HL-60 (cell line): ENCODE measurements around the gene FILIP1L.

Experiments used
- POLR2AphosphoS5 ChIP-seq: IDR thresholded peaks from 2 replicates; pipeline ENCODE4 v1.6.1; 2012; ENCODE audit warnings: low read depth
- SPI1 ChIP-seq: IDR thresholded peaks from 2 replicates; pipeline ENCODE4 v1.6.1; 2012; ENCODE audit warnings: low read depth, mild to moderate bottlenecking, borderline replicate concordance
- TF ChIP-seq, protein P1 (sequence below): IDR thresholded peaks from one replicate; pipeline ENCODE4 v1.5.1; 2011; ENCODE audit warnings: low read length, control low read depth, inconsistent platforms; ENCODE audit not compliant: insufficient read depth
- TF ChIP-seq, protein P2 (sequence below): IDR thresholded peaks from 2 replicates; pipeline ENCODE4 v1.6.1; 2012; ENCODE audit warnings: low read depth; ENCODE audit not compliant: insufficient replicate concordance

DNA sequence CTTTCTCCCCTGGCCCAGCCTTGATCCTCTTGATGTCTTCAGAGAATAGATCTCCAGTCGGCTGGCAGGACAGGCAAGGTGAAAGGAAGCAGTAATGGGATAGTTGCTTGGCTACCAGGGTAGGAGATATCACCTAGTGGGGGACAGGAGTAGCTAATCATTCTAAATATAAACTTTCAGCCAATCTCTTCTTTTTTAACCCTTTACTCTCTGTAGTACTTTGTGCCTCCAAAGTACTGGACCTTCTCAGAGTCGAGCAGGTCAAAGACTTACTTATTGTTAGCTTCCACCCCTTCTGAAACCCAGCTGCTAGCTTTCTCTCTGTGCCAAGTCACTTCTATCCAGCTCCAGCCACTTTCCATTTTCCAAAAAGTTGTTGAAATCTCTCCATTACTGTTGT is 43.4 kb upstream of the FILIP1L start:
- TF ChIP-seq, protein P1, sequence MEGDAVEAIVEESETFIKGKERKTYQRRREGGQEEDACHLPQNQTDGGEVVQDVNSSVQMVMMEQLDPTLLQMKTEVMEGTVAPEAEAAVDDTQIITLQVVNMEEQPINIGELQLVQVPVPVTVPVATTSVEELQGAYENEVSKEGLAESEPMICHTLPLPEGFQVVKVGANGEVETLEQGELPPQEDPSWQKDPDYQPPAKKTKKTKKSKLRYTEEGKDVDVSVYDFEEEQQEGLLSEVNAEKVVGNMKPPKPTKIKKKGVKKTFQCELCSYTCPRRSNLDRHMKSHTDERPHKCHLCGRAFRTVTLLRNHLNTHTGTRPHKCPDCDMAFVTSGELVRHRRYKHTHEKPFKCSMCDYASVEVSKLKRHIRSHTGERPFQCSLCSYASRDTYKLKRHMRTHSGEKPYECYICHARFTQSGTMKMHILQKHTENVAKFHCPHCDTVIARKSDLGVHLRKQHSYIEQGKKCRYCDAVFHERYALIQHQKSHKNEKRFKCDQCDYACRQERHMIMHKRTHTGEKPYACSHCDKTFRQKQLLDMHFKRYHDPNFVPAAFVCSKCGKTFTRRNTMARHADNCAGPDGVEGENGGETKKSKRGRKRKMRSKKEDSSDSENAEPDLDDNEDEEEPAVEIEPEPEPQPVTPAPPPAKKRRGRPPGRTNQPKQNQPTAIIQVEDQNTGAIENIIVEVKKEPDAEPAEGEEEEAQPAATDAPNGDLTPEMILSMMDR = no peak
- TF ChIP-seq POLR2AphosphoS5 (no peak), SPI1 (no peak)
- TF ChIP-seq, protein P2, sequence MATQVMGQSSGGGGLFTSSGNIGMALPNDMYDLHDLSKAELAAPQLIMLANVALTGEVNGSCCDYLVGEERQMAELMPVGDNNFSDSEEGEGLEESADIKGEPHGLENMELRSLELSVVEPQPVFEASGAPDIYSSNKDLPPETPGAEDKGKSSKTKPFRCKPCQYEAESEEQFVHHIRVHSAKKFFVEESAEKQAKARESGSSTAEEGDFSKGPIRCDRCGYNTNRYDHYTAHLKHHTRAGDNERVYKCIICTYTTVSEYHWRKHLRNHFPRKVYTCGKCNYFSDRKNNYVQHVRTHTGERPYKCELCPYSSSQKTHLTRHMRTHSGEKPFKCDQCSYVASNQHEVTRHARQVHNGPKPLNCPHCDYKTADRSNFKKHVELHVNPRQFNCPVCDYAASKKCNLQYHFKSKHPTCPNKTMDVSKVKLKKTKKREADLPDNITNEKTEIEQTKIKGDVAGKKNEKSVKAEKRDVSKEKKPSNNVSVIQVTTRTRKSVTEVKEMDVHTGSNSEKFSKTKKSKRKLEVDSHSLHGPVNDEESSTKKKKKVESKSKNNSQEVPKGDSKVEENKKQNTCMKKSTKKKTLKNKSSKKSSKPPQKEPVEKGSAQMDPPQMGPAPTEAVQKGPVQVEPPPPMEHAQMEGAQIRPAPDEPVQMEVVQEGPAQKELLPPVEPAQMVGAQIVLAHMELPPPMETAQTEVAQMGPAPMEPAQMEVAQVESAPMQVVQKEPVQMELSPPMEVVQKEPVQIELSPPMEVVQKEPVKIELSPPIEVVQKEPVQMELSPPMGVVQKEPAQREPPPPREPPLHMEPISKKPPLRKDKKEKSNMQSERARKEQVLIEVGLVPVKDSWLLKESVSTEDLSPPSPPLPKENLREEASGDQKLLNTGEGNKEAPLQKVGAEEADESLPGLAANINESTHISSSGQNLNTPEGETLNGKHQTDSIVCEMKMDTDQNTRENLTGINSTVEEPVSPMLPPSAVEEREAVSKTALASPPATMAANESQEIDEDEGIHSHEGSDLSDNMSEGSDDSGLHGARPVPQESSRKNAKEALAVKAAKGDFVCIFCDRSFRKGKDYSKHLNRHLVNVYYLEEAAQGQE = no peak
